CD8-positive, alpha-beta memory T cell (primary cell): ENCODE results near the gene CHGA. TPM values are rescaled to one million over a fixed set of nuclear protein-coding genes. Genes with fewer than 3 reads are reported as not detected.

Source experiments
- polyA plus RNA-seq: library from polyadenylated mRNA; unstranded; fragments of 300-500 nt; fragmentation: Illumina TruSeq; gene quantifications from one replicate; pipeline ENCODE4 v1.2.3, GENCODE V29; 2021
- total RNA-seq, 2 experiments: library from RNA; stranded (reverse); gene quantifications; one replicate each; pipeline ENCODE4 v1.2.3, GENCODE V29; 2021

CHGA gene
- total and polyA plus RNA-seq, 3 experiments from 2014 or later = not detected

Other genes starting within 250 kb of the CHGA start
- 1 to 10 TPM; 6.0 to 7.0 TPM for gene LGMN, start 174.5 kb upstream of the CHGA start, total RNA-seq
- gene LGMN, start 174.5 kb upstream of the CHGA start, polyA plus RNA-seq = 7.0 TPM
- 10 to 100 TPM; 17.4 to 19.8 TPM for gene GOLGA5, start 128.8 kb upstream of the CHGA start, total RNA-seq
- gene GOLGA5, start 128.8 kb upstream of the CHGA start, polyA plus RNA-seq = 25.6 TPM
- gene ITPK1, start 192.8 kb downstream of the CHGA start, total RNA-seq = 10 to 100 TPM; 66.1 to 75.1 TPM
- 40.4 TPM for gene ITPK1, start 192.8 kb downstream of the CHGA start, polyA plus RNA-seq